ENCODE results near the gene YPEL5. TPM values are rescaled to one million over a fixed set of nuclear protein-coding genes. Genes with fewer than 3 reads are reported as not detected.
A peak's percentile ranks its signal among the peaks of the same experiment; 100 is the strongest.

YPEL5 gene
- total and polyA plus RNA-seq, 10 of the 15 experiments (the other 5 are each of a cell fraction or from before 2014, with no cell fraction given), result 18.8 to 47.3 (median 21.7) TPM

DNA sequence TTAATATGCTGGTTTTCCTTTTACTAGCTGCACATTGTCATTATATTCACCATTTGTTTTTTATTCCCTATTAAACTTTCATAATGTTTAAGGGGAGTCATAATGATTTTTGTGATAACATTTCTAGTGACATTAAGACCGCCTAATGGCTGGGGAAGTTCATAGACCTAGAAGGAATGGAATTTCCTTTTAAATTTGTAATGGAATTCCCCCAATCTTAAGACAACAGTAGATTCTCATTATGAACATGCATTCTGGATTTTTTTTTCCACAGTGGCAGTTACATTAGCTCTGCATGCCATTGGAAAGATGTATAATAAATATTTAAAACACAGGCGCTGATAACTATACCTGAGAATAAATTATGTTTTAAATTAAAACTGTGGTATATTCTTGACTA is 8.4 kb downstream of the YPEL5 start:
- H3K4me3 ChIP-seq, result no peak overlapping the region
- in situ Hi-C loops (cut with MboI), result loop anchor here (25.0 kb wide), 1 partner anchor 1007 kb away; no protein-coding TSS in a partner anchor
- H3K27ac ChIP-seq (ENCODE audit: control insufficient read depth, insufficient read depth), result no peak overlapping the region
- H4K20me1 ChIP-seq (ENCODE audit: control insufficient read depth, insufficient read depth), result no peaks in the 10 kb centered on the region
- peaks cover 11% of the 10 kb centered on the region; the same call in 1 of the 2 replicates for H3K4me1 ChIP-seq (ENCODE audit: control insufficient read depth, insufficient read depth, low read length)
- POLR2A ChIA-PET, result interaction anchor here (1.9 kb wide), 1 partner anchor 9 kb away, joined by 6 read pairs; the partner anchor contains the start of gene YPEL5
- no peak overlapping the region for H3K9ac ChIP-seq (ENCODE audit: control insufficient read depth, insufficient read depth, low read length)
- no peaks in the 10 kb centered on the region for H3K9me3 ChIP-seq (replicated peaks; ENCODE audit: control insufficient read depth, insufficient read depth, low read length)
- BruUV-seq (replicated peaks), result no TSS peak
- RAD21 ChIA-PET (ENCODE audit: unreplicated experiment), result interaction anchor here (0.9 to 2.7 kb wide), 4 partner anchors 9 to 556 kb away, joined by 3 to 23 read pairs (median 12); partner anchors contain the start of gene YPEL5
- CTCF ChIA-PET, result interaction anchor here (1.0 to 2.7 kb wide), 7 partner anchors 10 to 557 kb away, joined by 3 to 35 read pairs (median 4); no protein-coding TSS in a partner anchor
- H3K27me3 ChIP-seq (replicated peaks in 1 of 2; ENCODE audit: control insufficient read depth in 2 of 2, insufficient read depth in 2 of 2, low read length in 1 of 2), result no peaks in the 10 kb centered on the region
- no peak overlapping the region for H3K4me2 ChIP-seq (ENCODE audit: control insufficient read depth, insufficient read depth)
- peak; percentile 27; the same call in 2 of the 3 replicates for ATAC-seq
- no peak for DNase-seq (ENCODE audit: low read depth, low spot score)
- no peak for FAIRE-seq
- peaks cover 0 to 5% of the 10 kb centered on the region in 2 experiments; a peak in 2 of 4 replicates for H3K36me3 ChIP-seq (ENCODE audit: control insufficient read depth in 2 of 2, insufficient read depth in 2 of 2, low read length in 1 of 2)
- WGBS (ENCODE audit: insufficient coverage, insufficient replicate concordance, low lambda C conversion rate, missing lambda C conversion rate), result 86% methylated on average over 2 of the region's 2 CpGs
- SMC1A ChIA-PET (ENCODE audit: uncharacterized antibody, unreplicated experiment), result interaction anchor here (1.2 to 2.3 kb wide), 4 partner anchors 9 to 556 kb away, joined by 4 to 21 read pairs (median 6); partner anchors contain the start of gene YPEL5
- peak; percentile 27; the same call in 1 of the 2 replicates for TF ChIP-seq NFIC (IDR thresholded peaks at IDR 0.05; ENCODE audit: low read depth, low read length)
- TF ChIP-seq MTA2 (IDR thresholded peaks at IDR 0.05; ENCODE audit: low read depth), result no peak
- no peaks in the 10 kb centered on the region; the same call in 1 of the 2 replicates for H3K79me2 ChIP-seq (ENCODE audit: control insufficient read depth, insufficient read depth, low read length)
- H2AFZ ChIP-seq (ENCODE audit: control insufficient read depth, low read depth, low read length), result no peak overlapping the region
- intact Hi-C loops (cut with micrococcal nuclease; ENCODE audit: unreplicated experiment), result no loop called here

DNA sequence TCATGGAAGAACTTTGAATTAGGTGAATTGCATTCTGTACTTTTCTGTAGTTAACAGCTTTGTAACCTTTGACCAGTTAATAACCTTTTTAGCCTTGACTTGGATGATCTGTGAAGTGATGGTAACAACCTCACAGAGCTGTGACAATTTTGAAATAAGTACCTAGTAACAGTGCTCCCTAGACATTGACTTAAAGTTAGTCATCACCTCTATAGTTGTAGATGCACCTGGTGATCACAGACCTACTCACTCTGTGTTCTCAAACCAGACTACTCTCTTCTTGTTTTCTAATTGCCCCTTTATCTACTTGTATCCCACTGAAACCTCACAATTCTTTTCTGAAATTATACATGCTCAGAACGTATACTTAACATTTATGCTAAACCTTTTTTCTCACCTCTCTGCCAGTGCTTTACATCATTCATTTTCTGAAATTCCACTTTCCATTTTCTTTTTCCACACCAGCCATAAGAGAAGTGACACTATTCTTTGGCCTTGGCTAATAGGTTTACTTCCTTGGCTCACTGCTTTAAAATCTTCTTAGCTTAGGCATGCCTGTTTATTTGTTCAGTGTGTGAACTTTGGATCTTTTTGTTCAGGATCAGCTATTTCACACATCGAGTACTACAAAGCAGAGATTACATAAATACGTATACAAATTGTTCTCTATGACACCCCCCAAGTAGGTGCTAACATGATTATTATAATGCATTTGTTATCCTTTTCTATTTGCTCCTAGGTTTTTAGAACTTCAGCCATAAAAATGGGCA is 9.3 kb downstream of the YPEL5 start:
- POLR2A ChIA-PET, result interaction anchor here (1.9 kb wide), 1 partner anchor 10 kb away, joined by 6 read pairs; the partner anchor contains the start of gene YPEL5
- no peak for DNase-seq (ENCODE audit: low read depth, low spot score)
- RAD21 ChIA-PET (ENCODE audit: unreplicated experiment), result interaction anchor here (0.9 to 2.7 kb wide), 4 partner anchors 9 to 555 kb away, joined by 3 to 23 read pairs (median 12); partner anchors contain the start of gene YPEL5
- Histone ChIP-seq H3K4me1 (ENCODE audit: control insufficient read depth, insufficient read depth, low read length) (peaks cover 3% of the 10 kb centered on the region; the same call in 1 of the 2 replicates), H3K4me3 (no peak overlapping the region), H3K9ac (ENCODE audit: control insufficient read depth, insufficient read depth, low read length) (no peak overlapping the region), H2AFZ (ENCODE audit: control insufficient read depth, low read depth, low read length) (no peak overlapping the region), H3K79me2 (ENCODE audit: control insufficient read depth, insufficient read depth, low read length) (no peaks in the 10 kb centered on the region; the same call in 1 of the 2 replicates), H3K27ac (ENCODE audit: control insufficient read depth, insufficient read depth) (no peak overlapping the region), H3K9me3 (replicated peaks; ENCODE audit: control insufficient read depth, insufficient read depth, low read length) (no peaks in the 10 kb centered on the region), H3K4me2 (ENCODE audit: control insufficient read depth, insufficient read depth) (no peak overlapping the region), H3K36me3 (ENCODE audit: control insufficient read depth in 2 of 2, insufficient read depth in 2 of 2, low read length in 1 of 2) (peaks cover 0 to 5% of the 10 kb centered on the region in 2 experiments; a peak in 2 of 4 replicates), H3K27me3 (replicated peaks in 1 of 2; ENCODE audit: control insufficient read depth in 2 of 2, insufficient read depth in 2 of 2, low read length in 1 of 2) (no peaks in the 10 kb centered on the region), H4K20me1 (ENCODE audit: control insufficient read depth, insufficient read depth) (no peaks in the 10 kb centered on the region)
- BruUV-seq (replicated peaks), result no TSS peak
- peak; percentile 66 for ATAC-seq
- FAIRE-seq, result no peak
- CTCF ChIA-PET, result interaction anchor here (0.6 to 3.6 kb wide), 11 partner anchors 8 to 1329 kb away, joined by 3 to 35 read pairs (median 4); no protein-coding TSS in a partner anchor
- 98% methylated on average over 3 of the region's 3 CpGs for WGBS (ENCODE audit: insufficient coverage, insufficient replicate concordance, low lambda C conversion rate, missing lambda C conversion rate)
- intact Hi-C loops (cut with micrococcal nuclease; ENCODE audit: unreplicated experiment) (no loop called here), in situ Hi-C loops (cut with MboI) (loop anchor here (25.0 kb wide), 1 partner anchor 1006 kb away; no protein-coding TSS in a partner anchor)
- SMC1A ChIA-PET (ENCODE audit: uncharacterized antibody, unreplicated experiment), result interaction anchor here (0.6 to 2.3 kb wide), 8 partner anchors 7 to 555 kb away, joined by 3 to 21 read pairs (median 5); partner anchors contain the start of gene YPEL5
- TF ChIP-seq, protein P1, sequence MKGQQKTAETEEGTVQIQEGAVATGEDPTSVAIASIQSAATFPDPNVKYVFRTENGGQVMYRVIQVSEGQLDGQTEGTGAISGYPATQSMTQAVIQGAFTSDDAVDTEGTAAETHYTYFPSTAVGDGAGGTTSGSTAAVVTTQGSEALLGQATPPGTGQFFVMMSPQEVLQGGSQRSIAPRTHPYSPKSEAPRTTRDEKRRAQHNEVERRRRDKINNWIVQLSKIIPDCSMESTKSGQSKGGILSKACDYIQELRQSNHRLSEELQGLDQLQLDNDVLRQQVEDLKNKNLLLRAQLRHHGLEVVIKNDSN (IDR thresholded peaks at IDR 0.05; ENCODE audit: borderline replicate concordance, extremely low read length, insufficient read depth, low read depth, low read length), result no peak
- no peak for TF ChIP-seq RFX5 (IDR thresholded peaks at IDR 0.05; ENCODE audit: low read depth, low read length)
- TF ChIP-seq, protein P2, sequence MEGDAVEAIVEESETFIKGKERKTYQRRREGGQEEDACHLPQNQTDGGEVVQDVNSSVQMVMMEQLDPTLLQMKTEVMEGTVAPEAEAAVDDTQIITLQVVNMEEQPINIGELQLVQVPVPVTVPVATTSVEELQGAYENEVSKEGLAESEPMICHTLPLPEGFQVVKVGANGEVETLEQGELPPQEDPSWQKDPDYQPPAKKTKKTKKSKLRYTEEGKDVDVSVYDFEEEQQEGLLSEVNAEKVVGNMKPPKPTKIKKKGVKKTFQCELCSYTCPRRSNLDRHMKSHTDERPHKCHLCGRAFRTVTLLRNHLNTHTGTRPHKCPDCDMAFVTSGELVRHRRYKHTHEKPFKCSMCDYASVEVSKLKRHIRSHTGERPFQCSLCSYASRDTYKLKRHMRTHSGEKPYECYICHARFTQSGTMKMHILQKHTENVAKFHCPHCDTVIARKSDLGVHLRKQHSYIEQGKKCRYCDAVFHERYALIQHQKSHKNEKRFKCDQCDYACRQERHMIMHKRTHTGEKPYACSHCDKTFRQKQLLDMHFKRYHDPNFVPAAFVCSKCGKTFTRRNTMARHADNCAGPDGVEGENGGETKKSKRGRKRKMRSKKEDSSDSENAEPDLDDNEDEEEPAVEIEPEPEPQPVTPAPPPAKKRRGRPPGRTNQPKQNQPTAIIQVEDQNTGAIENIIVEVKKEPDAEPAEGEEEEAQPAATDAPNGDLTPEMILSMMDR (IDR thresholded peaks at IDR 0.05 in 2 of 3, conservative IDR thresholded peaks at IDR 0.05 in 1 of 3; ENCODE audit: control insufficient read depth in 2 of 3, extremely low read depth in 1 of 3, insufficient read depth in 1 of 3, low read depth in 3 of 3, low read length in 3 of 3), result no peak
- TF ChIP-seq CBFB (IDR thresholded peaks at IDR 0.05; ENCODE audit: low read depth), result no peak
- no peak for TF ChIP-seq CHD2 (IDR thresholded peaks at IDR 0.05; ENCODE audit: borderline replicate concordance, low read depth, low read length)
- no peak for TF ChIP-seq RBBP5 (conservative IDR thresholded peaks at IDR 0.05)
- no peak for TF ChIP-seq ZNF274 (IDR thresholded peaks at IDR 0.05; ENCODE audit: insufficient read depth, insufficient read length)
- no peak for TF ChIP-seq NFXL1 (IDR thresholded peaks at IDR 0.05; ENCODE audit: borderline replicate concordance)
- TF ChIP-seq EP300 (IDR thresholded peaks at IDR 0.05; ENCODE audit: borderline replicate concordance in 1 of 2, control insufficient read depth in 1 of 2, low read depth in 2 of 2, low read length in 2 of 2), result no peak

Data from GM12878 (cell line).